ENCODE results near the gene SPOCK3.
"Not testable (repeated sequence)": the region's sequence is repeated elsewhere in the genome, so short reads cannot be mapped to it uniquely, and the experiment has no call there.

The SPOCK3 gene

GRCh38 chr4:167234316-167234881 is at the start of gene SPOCK3:
SPOCK3 (minus strand) TSS chr4:167234494.
- no peak for DNase-seq

- DNase-seq: no peak
These were observed 48.0 kb upstream of the SPOCK3 start for GRCh38 chr4:167282171-167282864.

- DNase-seq: not testable (repeated sequence)
These were observed 47.3 kb upstream of the SPOCK3 start for GRCh38 chr4:167281545-167281944.

DNA sequence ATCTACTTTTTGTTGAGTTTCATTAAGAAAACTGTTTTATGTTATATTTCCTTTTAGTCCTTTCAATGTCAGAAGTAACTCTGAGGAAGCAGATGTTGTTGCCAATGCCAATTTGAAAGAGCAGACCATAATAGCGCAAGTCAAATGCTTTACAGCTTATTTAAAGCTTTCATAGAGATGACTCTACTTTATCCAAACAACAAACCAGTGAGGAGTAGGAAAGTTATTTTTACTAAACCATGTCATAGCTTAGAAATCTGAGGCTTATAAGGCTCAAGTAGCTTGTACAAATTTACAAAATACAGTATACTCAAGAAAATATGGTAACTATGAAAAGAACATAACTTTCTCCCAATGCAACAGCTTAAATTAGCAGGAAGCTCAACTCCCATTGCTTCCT is 40.1 kb upstream of the SPOCK3 start:
- DNase-seq: no peak

- no peak for DNase-seq
These were observed 30.9 kb upstream of the SPOCK3 start for GRCh38 chr4:167265231-167265630.

GRCh38 chr4:167248271-167248670 is 14.0 kb upstream of the SPOCK3 start:
- no peak for DNase-seq

DNA sequence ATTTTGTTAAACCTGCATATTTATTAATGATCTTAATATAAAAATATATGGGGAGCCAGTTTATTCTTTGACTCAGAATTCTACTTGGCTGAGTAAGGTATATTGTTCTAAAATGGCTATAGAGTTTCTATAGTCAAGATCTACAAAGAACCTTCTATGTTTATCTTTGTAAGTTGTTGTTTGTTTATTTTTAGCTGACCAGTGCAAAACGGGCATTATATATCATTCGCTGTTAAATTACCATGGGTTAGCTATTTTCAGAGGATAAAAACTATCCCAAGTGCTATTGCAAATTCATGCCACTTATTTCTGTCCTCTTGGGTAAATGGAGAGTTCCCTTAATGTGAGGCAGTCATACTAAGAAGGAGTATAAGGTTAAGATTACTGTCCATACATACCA is 5.3 kb upstream of the SPOCK3 start:
- no peak for DNase-seq

DNA sequence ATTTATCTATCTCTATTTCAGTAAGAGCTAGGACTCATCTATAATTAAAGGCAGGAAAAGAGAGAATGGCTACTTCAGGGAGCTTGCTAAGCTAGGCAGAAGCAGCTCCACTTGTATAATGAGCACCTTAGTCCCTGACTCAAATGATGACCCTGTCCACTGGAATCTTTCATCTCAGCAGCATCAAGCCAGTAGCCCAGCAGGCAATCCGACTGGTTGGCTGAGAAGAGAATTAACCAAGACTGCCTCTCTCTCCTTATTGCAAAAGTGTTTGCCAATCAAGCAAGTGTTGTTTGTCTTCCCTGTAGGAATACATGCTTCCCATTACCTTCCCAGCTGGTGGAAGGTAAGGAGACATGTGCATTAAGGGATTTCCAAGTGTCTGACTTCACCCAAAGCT is 3.9 kb upstream of the SPOCK3 start:
- no peak for DNase-seq

DNA sequence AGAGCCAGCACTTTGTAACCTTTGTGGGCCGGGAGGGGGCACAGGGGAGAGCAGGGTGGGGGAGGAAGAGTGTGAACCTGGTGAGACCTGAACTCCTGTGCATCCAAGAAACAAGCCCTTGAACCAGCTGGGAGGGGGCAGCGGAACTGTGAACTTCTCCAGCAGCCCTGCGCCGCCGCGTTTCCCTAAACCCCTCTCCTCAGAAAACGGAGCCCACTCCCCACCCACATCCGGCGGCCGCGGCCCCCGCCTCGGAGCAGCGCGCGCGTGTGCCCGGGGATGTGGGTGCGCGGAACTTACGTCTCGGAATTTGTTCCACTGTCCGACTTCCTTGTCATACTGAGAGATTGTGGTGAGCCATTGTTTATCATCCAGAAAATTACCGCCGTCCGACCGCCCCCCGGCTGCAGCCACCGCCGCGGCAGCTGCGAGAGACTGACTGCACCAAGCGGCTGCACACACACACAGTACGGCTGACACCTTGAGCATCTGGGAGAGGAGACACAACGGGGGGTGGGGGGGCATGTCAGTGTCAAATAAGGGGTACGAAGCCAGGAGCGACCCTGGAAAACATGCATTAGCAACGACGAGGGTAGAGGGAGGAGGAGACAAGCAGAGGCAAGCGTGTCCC is 494 bp downstream of the SPOCK3 start:
- no peak for DNase-seq

DNA sequence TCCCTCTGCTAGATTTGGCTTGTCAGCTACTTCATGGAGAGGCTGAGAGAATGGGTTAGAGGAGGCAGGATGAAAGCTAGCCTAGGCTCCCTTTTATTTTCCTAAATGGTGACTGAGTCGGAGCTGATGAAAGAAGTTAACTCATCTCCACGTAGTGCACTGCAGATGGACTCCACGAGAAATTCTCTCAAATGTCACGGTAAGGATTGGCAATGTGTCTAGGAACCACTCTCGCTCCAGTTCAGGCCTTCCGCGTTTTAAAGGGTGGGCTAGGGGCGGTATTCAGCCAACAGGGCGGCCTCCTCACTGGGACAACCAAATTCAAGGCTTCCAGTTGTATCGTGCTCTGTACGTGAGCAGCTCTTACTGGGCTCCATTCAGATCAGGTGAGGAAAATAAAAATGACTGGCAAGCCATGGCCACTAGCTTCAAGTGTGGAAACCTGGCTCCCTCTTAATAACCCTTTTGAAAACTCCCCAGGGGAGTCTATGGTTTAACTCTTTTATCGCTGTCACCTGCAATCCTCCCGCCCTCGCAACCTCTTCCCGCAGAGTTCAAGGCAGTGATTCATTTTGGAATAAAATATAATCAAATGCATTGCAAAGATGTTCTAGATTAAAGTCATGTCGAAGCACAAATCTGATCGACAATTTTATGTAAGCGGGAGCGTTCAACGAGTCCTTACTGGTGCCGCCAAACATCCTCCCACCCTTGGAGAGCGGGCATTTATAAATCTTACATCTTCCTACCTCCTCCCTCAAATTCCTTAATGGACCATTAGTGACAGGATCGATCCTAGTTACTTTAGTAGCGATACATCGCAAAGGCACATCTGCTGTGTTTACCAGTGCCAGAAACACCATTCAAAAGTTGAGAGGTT is 1.2 kb downstream of the SPOCK3 start:
- no peak for DNase-seq

- DNase-seq: no peak
These were observed 3.5 kb downstream of the SPOCK3 start for GRCh38 chr4:167230744-167231143.

- no peak for DNase-seq
These were observed 12.2 kb downstream of the SPOCK3 start for GRCh38 chr4:167222099-167222498.

GRCh38 chr4:167221084-167221483 is 13.2 kb downstream of the SPOCK3 start:
- DNase-seq: no peak

DNA sequence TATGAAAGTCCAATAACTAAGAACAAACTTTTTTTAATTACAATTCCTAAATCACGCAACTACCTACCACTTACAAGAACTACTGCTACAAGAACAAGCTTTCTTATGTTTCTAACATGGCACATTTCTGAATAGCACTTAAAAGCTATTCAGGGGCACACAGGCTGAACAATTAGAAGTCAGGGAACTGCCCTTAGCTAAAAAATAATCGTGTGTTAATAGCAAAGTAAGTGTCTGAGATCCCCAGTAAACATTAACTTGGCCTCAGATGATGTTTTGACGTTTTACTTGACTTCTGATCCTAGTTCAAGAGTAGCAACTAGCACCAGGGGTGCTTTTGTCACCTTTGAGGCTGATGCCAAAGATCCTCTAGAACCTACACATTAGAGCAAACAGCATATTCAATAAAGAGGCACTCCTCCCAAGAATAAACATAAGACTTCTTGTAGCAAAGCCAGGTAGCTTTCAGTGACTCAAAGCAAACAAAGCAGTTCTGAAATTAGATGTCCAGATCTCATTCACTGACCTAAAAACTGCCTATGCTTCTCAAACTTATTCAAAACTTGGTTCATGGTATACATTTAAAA is 16.2 kb downstream of the SPOCK3 start:
- no peak for DNase-seq

- no peak for DNase-seq
These were observed 17.5 kb downstream of the SPOCK3 start for GRCh38 chr4:167216783-167217182.

DNA sequence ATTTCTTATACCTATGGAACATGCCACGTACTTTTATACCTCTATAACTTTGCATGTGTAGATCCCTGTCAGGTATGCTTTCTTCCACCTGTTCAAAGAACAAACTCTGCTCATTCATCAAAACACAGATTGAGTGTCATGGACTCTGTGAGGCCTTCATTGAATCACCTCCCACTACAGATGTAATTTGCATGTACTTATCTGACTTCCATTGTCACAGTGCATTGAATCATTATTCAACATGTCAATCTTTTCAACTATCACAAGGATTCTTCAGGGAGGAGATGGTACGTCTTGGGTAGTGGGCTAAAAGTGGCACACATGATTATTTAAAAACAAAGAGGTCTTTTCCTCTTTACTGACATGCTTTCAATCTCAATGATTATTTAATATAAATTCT is 24.1 kb downstream of the SPOCK3 start:
- DNase-seq: no peak

- no peak for DNase-seq
These were observed 37.8 kb downstream of the SPOCK3 start for GRCh38 chr4:167196344-167197012.

DNA sequence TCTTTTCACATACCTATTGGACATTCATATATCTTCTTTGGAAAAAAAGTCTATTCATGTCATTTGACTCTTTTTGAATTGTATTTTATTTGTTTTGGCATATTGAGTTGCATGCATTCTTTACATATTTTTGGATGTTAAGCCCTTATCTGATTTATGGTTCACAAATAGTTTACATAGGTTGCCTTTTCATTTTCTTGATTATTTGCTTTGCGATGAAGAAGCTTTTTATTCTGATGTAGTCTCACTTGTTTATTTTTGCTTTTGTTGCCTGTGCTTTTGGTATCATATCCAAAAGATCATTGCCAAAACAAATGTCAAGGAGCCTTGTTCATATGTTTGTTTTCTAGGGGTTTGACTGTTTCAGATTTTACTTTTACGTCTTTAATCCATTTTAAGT is 43.9 kb downstream of the SPOCK3 start:
- DNase-seq: no peak

DNA sequence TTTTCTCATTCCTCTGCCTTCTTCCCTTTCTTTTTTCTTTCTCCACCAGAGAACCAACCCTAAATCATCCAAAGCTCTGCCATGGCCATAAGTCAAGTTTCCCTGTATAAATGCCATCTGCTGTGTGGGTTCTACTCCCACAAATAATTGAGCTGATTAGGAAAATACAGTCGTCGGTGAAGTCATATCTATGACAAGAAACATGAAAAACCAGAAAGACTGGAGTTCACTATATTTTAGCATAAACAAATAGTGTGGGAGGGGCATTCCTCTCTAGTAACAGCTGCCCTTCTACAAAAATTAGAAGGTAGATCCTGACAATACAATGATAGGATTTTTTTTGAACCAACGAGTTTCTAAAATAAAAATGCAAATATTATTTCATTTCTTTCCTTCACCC is 48.8 kb downstream of the SPOCK3 start:
- DNase-seq: no peak

DNA sequence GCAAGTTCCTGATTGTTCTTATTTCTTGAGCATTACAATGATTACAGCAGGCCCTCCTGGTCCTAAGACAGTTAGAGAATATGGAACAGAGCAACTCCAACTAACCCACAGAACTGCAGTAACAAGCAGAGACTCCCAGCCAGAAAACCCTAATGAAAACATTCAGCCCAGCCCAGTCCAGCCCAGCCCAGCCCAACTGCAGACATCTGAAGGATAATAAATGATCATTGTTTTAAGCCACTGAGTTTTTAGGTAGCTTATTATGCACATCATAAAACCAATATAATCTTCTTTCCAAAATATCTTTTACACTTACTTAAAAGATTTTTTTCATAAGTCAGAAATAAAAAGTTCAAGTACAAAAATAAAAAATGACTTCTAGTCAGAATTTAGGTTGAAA is 51.3 kb downstream of the SPOCK3 start:
- DNase-seq: no peak

DNA sequence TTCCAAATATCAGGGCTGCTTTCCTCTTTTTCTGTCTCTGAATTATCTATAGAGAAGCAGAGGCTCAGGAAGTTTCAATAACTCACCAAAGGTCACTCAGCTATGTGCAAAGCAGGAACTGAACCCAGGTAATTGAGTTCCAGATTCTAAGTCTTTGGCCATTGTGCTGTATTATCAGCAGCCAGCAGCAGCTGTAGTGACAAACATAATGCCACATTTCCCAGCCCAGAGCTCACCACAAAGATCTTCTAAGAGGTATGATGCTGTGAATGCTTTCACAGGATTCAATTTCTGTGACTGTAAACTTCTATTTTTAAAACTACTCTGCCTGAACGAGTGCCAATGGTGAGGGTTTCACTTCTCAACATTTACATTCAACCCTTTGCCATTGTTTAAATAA is 56.4 kb downstream of the SPOCK3 start:
- DNase-seq: no peak

DNA sequence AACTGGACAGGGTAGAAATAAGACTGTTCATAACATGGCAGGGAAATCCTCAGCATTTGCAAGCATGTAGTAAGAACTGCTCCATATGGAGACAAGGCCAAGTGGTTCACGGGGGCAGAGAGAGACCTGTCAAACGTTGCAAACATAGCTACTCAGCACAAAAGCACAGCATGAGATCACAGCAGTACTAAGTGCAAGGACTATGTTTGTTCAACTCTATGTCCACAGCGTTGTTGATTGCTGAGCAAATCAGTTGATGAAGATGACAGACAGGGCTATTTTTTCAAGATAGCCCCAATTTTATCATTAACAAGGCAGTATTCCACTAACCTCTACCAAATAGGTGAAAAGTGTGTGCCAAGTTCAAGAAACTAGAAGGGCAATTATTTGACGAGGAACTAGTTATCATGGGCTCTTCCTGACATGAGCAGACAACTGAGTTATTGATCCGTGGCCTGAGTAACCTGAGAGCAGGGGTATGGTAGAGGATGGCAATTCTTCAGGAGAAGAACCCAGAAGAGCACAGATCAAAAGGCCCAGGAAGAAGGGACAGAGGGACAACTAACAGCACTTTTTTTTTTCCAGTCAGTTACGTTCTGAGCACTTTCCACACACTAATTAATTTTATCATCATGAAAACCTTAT is 57.4 kb downstream of the SPOCK3 start:
- no peak for DNase-seq
